ENCODE data around the gene MAMDC2.

- TF ChIP-seq, protein P1, sequence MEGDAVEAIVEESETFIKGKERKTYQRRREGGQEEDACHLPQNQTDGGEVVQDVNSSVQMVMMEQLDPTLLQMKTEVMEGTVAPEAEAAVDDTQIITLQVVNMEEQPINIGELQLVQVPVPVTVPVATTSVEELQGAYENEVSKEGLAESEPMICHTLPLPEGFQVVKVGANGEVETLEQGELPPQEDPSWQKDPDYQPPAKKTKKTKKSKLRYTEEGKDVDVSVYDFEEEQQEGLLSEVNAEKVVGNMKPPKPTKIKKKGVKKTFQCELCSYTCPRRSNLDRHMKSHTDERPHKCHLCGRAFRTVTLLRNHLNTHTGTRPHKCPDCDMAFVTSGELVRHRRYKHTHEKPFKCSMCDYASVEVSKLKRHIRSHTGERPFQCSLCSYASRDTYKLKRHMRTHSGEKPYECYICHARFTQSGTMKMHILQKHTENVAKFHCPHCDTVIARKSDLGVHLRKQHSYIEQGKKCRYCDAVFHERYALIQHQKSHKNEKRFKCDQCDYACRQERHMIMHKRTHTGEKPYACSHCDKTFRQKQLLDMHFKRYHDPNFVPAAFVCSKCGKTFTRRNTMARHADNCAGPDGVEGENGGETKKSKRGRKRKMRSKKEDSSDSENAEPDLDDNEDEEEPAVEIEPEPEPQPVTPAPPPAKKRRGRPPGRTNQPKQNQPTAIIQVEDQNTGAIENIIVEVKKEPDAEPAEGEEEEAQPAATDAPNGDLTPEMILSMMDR (conservative IDR thresholded peaks at IDR 0.05 in 1 of 2, IDR thresholded peaks at IDR 0.05 in 1 of 2; ENCODE audit: extremely low read depth in 1 of 2, insufficient read depth in 1 of 2, low read depth in 1 of 2, low read length in 2 of 2), result no peak
- TF ChIP-seq EZH2 (IDR thresholded peaks at IDR 0.05; ENCODE audit: borderline replicate concordance, low read length), result no peak
These were observed 8.0 kb upstream of the MAMDC2 start for GRCh38 chr9:70035691-70036090.

All from mammary epithelial cell (primary cell).